ENCODE measurements around the gene FAM32A.

The FAM32A gene

DNA sequence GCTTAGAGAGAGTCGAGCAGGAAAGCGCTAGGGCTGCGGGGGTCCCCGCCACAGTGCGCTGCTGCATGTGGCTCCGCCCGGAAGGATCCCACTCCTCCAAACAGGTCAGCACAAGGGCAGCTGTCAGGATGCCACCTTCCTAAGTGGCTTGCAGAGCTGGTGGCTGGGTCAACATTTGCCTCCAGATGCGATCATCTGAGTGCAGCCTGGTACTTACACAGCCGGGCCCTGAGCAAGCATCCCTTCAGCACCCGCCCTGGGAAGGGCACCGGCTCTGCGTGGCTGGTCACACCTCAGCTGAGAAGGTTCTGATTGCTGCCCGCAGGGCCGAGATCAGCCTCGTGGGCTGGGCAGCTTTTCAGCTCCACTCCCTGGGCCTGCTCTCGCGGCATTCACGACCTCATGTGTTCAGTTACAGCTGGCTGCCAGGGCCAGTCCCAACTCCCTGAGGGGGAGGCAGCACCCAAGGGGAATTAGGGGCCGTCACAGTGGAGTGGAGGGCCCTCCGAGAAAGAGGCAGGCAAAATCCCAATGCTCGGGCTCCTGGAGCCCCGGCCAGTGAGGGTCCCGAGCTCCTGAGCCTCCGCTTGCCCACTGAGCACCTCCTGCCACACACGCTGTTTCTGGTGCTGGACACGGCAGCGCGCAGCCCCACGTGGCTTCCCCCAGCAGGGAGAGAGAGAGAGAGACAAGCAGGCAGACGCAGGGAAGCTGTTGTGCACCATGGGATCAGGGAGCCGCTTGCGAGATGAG is 39.3 kb downstream of the FAM32A start:
- DNase-seq = no peak

DNA sequence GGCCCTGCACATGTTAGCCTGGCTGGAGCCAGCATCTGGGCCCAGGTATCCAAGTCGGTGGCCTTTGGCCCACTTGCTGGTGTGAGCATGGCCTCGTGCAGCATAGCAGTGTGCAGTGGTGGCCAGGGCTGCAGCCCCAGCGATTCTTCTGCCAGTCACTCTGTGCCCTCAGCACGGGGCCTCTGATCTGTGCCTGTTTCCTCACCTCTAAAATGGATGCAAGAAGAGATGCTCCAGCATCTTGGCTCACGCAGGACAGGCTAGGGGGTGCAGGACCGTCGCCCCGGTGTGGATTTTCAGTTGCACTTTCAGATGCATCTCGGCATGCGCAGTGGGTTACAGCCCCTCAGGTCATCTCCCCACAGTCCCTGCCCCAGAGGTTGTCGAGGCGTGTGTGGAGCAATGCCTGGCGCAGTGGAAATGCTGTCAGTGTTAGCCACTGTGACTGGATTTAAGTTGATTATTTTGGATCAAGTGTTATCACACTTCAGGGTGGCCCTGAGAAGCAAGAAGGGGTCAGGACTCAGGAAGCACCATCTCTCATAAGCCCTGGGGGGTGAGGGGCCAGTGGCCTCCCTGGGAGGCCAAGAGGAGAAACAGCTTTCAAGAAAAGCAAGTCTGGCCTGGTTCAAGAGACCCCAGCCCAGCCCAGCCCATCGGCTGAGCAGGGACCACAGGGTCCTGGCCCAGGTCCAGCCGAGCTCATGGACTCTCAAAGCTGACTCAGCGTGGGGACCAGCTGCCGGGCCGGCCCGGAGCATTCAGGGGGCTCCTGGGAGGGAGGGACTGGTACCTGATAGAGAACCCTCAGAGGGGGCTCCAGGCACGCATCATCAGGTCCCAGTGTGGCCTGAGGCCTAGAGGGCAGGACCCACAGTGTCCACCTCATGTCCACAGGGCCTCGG is 40.3 kb downstream of the FAM32A start:
- no peak for DNase-seq

DNA sequence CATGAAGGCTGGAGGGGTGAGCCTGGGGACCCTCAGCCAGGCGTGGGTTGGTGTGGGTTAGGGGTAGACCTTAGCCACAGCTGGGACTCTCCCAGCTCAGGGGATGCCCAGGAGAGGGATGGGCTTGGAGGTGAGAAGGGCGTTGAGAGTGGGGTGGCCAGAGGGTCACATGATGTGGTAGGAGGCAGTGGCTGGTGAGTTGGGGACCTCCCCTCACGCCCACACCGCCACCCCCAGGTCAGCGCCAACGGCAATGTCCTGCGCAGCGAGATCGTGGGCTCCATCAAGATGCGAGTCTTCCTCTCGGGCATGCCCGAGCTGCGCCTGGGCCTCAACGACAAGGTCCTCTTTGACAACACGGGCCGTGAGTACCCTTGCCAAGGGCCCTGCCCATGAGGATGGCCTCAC is 41.0 kb downstream of the FAM32A start:
- DNase-seq = no peak

DNA sequence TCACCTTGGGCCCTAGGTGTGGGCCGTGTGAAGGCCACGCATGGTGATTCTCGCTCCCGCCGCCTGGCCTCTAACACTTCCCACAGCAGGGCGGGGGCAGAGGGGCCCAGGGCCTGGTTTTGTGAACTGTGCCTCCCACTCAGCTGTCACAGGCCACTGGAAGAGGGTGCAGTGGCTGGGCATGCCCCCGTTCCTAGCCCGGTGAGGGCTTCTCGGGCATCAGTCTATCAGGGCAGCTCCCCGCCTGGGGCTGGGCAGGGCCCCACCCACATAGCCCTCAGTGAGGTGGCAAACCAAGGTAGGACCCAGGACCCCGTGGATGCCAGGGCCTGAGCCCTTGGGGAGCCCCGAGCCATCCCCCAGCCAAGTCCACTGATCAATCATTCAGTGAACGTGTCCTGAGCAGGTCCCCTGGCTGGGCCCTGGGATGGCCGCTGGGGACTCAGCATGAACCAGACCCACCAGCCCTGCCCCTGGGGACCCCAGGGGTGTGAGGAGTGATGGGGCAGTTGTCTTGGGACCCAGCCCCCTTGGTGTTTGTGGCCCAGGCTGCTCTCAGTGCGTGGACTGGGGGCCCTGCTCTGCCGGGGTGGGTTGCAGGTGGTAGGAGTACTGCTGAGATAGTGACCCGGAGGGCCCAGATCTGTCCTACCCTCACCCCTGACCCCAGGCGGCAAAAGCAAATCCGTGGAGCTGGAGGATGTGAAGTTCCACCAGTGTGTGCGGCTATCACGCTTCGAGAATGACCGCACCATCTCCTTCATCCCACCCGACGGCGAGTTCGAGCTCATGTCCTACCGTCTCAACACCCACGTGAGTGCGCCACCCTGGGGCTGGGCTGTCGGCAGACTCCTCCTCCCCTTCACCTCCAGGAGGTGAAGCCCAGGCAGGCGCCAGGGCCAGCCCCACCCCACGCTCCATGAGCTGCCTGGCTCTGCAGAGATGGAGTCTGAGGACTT is 41.9 kb downstream of the FAM32A start:
- DNase-seq = no peak

DNA sequence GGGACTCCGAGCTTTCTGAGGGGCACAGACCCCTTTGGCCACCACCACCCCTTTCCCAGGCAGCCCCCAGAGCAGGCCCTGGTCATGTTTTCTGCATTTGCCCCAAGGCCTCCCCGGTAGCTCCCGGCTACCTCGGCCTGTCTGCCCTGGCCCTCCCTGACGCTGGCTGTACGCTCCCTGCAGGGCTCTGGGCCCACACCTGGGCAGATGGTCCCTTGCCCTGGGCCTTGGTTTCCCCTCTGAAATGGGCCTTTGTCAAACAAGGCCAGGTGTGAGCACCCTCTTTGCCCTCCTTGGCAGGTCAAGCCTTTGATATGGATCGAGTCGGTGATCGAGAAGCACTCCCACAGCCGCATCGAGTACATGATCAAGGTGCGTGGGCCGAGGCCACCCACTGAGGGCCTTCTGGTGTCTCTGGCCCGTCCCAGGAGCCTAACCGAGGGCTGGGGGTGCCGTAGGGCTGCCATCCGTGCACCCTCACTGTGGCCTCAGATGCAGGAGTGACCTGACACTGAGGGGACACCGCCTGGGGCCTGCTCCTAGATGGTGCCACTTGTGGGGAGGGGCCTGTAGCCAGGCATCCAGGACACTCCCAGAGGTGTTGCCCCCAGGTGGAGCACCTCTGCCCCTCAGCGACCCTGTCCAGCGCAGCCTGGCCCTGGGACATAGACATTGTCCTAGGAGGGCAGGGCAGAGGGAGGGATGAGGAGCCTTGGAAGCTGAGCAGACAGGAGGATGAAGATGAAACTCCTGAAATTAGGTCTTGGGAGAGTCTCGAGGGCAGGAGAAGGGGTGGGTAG is 42.8 kb downstream of the FAM32A start:
- no peak for DNase-seq

DNA sequence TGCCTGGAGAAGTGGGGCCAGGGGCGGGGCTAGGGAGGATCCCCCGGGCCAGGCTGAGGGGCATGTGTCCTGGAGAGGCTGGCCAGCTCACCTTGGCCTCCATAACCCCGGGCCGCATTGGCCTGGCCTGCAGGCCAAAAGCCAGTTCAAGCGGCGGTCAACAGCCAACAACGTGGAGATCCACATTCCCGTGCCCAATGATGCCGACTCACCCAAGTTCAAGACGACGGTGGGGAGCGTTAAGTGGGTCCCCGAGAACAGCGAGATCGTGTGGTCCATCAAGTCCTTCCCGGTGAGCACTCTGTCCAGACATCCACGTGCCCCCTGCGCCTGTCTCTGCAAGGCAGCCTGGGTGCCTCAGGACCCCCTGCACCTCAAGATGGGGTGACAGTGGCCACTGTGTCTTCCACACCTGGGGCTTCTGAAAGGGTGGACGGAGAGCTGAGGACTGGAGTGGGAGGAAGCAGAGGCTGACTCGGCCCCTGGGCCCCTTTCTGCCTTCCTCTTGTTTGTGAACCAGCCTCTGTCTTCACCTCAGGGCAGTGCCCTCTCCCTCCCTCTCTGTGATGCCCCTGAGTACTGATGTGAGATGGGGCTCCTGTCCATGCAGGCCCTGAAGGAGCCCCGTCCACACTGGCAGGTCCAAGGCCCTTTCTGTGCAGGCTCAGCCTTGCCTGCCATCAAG is 43.6 kb downstream of the FAM32A start:
- DNase-seq = no peak

DNA sequence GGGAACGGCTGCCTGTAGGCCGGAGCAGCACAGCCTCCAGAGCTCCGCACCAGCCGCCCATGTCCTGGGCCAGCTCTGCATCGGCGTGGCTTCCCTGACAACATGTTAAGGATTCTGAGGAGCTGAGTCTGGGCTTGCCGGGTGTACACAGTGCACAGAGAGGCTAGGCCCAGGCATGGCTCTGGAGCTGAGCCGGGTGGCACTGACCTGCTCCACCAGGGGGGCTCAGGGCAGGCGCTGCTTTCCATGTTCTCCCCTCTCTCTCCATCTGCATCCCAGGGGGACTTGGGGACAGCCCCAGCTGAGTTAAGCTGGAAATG is 44.1 kb downstream of the FAM32A start:
- no peak for DNase-seq

DNA sequence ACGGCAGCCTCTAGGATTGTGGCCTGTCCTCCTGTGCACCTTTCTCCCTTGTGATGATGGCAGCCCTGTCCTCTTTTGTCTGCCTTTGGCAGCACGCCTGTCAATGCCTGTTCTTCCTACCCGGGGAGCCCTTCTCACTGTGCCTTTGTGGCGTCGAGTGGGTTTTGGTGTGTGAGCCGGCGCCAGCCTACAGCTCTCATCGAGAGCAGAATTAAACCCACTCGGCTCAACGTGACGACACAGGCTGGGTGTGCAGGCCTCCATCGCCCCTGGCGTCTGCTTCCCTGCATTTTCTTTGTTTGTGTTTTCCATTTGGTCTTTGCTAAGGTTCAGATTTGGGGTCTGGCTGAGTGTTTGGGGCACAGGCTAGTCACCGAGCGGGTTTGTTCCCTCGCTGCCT is 46.9 kb downstream of the FAM32A start:
- DNase-seq = no peak

DNA sequence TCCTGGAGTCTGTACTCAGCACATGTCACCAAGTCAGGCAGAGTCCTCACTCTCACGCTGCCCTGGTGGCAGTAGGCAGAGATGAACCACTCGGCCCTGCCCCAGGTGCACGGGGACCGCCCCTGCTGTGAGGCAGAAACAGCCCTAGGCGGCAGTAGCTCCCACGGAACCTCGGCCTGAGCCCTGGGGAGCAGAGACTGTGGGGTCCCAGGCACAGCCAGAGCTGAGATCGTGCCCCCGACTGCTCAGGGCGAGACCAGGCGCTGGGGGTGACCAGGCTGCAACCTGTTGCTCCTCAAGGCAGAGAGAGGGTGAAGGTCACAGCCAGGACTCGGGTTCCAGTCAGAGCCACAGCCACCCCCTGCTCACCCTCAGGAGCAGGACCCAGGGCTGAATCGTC is 47.4 kb downstream of the FAM32A start:
- no peak for DNase-seq

DNA sequence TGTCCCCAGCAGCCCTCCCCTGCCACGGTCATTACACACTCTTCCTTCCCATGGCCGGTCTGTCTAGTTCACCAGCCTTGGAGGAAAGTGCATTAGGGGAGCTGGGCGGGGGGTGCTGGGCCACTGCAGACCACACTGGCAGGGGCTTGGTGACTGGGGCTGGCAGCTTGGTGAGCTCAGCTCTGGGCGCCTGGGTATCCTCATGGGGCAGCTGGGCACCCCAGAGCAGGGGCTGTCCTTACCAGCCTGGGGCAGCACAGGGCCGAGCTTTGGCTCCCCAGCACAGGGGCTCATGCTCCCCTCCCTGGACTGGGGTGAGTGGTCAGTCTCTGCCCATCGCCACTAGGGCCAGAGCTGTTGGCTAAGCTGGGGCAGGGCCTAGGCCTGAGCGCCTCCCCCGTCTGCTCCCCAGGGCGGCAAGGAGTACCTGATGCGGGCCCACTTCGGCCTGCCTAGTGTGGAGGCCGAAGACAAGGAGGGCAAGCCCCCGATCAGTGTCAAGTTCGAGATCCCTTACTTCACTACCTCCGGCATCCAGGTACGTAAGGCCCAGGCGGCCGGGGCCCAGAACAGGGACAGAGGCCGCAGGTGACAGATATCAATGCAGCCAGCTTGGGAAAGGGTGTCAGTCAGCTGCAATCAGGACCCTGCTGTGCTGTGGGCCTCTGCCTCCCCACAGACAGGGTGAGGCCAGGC is 48.0 kb downstream of the FAM32A start:
- no peak for DNase-seq

DNA sequence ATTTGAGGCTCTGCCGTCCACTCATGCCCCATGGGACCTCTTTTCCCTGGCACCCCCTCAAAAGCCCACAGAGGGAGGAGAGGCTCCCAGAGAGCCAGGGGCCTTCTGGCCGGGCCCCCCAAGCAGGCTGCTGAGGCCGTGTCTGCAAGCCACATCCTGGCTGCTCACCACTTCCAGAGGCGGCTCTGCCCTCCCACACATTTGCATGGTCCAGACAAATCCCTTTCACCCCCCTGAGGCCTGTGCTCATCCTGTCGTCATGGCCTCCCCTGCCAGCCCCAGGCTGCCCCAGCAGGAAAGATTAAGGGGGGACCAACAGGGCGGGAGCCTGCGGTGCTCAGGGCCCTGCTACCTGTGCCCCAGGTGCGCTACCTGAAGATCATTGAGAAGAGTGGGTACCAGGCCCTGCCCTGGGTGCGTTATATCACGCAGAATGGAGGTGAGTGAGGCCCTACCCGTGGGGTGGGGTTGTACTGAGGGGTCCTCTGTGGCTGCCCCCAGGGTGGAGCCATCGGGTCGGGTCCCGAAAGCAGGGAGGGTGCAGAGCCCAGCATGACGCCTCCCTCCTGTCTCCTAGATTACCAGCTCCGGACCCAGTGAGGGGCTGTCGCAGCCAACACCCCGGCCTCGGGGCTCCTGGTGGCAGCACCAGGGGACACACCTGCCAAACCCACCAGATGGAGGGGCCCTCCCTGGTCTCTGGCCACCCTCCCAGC is 48.8 kb downstream of the FAM32A start:
- no peak for DNase-seq

DNA sequence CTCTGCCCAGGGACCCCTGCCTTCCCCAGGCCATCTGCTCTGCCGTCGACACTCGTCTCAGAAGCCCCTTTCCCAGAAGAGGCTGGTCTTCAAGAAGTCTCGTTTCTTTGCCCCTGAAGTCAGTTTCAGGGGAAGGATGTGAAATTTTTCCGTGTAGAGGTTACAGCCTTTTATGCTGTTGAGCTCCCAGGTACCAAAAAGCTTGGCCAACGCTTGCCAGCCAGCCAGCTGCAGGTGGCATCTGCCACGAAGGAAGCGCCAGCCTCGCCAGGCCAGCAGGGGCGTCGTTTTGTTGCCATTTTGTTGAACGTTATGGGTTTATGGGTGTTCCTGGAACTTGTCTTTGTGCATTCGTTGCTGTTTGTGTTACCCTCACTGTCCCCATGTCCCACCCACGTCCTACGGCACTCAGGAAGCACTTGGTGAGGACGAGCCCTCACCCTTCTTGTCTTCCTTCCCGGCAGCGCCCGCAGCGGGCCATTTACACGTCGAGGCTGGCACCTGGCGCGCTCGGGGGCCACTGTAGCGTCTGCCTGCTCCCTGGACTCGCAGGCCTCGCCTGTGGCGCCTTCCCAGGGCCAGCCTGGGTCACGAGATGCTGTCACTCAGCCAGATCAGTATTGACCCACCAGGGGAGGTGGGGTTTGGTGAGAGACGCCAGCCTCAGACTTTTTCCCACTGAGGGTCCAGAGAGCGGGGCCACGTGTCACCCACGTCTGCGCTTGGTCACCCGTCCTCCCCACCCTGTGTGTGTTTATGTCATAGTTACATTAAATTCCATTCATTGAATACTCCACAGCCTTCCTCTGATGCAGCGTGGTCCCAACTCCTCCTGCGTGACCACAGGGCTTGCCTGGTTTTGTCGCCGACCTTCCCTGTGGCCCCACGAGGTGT is 49.6 kb downstream of the FAM32A start:
- DNase-seq = no peak

DNA sequence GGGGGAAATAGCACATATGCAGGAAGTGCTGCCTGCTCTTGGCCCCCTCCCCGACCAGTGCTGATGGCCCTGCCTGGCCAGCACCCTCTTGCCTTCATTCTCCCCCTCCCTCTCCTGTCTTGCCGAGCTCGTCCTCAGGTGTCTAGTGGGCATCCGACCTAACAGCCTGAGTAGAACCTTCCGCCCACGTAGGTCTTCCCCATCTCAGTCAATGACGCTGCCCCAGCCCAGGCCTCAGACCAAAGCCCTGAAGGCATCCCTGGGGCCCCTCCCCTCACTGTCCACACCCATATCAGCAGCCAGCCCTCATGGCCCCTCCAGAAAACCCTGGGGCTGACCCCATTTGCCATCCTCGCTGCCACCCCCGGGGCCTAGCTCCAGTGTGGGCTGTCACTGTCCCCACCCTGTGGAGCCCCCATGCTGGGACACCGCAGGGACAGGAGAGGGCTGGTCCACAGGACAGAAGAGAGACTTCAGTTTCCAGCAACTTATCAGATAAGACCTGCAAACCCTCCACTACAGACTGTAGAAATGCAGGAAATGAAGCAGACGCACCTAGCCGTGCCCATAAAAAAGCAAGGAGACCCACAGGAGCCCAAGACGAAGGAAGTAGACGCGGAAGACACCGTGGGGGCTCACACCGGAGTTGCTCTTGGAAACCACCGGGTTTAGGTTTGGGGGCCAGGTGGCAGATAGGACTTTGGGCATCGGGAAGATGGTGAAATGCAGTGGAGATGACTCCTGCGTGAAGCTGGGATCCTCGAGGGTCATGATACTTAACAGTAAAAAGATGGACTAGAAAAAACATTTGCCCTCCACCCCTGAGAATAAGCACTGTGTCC is 50.8 kb downstream of the FAM32A start:
- no peak for DNase-seq
